Activated naive CD8-positive, alpha-beta T cell treated with anti-CD3 and anti-CD28 coated beads for 36 hours (primary cell): Measurements from ENCODE around the gene SMIM43. TPM values are rescaled to one million over a fixed set of nuclear protein-coding genes. Genes with fewer than 3 reads are reported as not detected.

Experiments
- total RNA-seq, 2 experiments: library from RNA; stranded (reverse); gene quantifications; one replicate each; pipeline ENCODE4 v1.2.3, GENCODE V29; 2021

The SMIM43 gene
- total RNA-seq, 2 experiments from 2014 or later = not detected

Other genes with a start within 250 kb of the SMIM43 start
- 10 to 100 TPM; 58.0 to 60.0 TPM for gene ANXA5, start 68.2 kb downstream of the SMIM43 start, total RNA-seq
- gene EXOSC9, start 36.2 kb upstream of the SMIM43 start, total RNA-seq = 10 to 100 TPM; 96.1 to 97.4 TPM
- gene CCNA2, start 58.7 kb upstream of the SMIM43 start, total RNA-seq = 100 to 1,000 TPM; 127 to 128 TPM
- 10 to 100 TPM; 22.7 to 23.9 TPM for gene BBS7, start 105.3 kb upstream of the SMIM43 start, total RNA-seq
- under 1 TPM; 0.12 to 0.42 TPM for gene TRPC3, start 186.9 kb upstream of the SMIM43 start, total RNA-seq